K562 (cell line): ENCODE measurements around the gene PPP3CA. TPM values are rescaled to one million over a fixed set of nuclear protein-coding genes. Genes with fewer than 3 reads are reported as not detected.

Experiments
- ATAC-seq: fragments of 200-7000 bp; cut with Tn5 transposase; 3 replicates; pipeline ENCODE4 v1.9.1; 2020; ENCODE audit warnings: moderate library complexity
- BruUV-seq: library from RNA; stranded (reverse); fragments of 400-500 nt; replicated peaks from 2 replicates; lab custom pipeline; 2021; lab: Mats Ljungman, UMichigan
- CTCF ChIA-PET: fragments of 300-600 bp; formaldehyde crosslinking; extraction: SDS; loops from one replicate; lab custom pipeline; 2021; ENCODE audit warnings: low intra/inter-chr PET ratio; lab: Yijun Ruan, JAX
- POLR2A ChIA-PET: fragments of 300-600, 350-650 bp; sonication (Branson Sonifier 250); formaldehyde crosslinking; extraction: SDS; loops from one replicate; lab custom pipeline; 2021; ENCODE audit warnings: antibody characterized with exemption, inconsistent platforms; lab: Yijun Ruan, JAX
- DNase-seq, 4 experiments: peaks; one replicate each; pipeline versions ENCODE4 v3.0.0 to v3.0.0-alpha.2; 2011 to 2018; ENCODE audit warnings: low spot score in 3 of 4, mixed read lengths in 3 of 4; ENCODE audit errors: extremely low read depth in 1 of 4
- FAIRE-seq: peaks from 2 replicates; lab custom pipeline; 2011; peaks lifted over from hg19 to GRCh38; lab: Jason Lieb, UNC
- H2AFZ ChIP-seq: 2 replicates; pipeline ENCODE4 v1.6.0; 2011; ENCODE audit warnings: low read depth, low read length, control low read depth, inconsistent platforms
- H3K27ac ChIP-seq: fragments of 200-600 bp; 3 replicates; pipeline ENCODE4 v1.8.0; 2011; ENCODE audit warnings: low read depth, mild to moderate bottlenecking, control low read depth, inconsistent platforms, low read length, moderate library complexity, mixed read lengths; ENCODE audit errors: extremely low read depth
- H3K27me3 ChIP-seq, 2 experiments: fragments of 300-600 bp in 1 of 2; 2 replicates in 1 of 2; 3 replicates in 1 of 2; pipeline versions ENCODE4 v1.6.0 to v1.8.0; 2011; ENCODE audit warnings: inconsistent platforms in 2 of 2, low read length in 2 of 2, mild to moderate bottlenecking in 1 of 2, mixed read lengths in 1 of 2, moderate library complexity in 1 of 2; ENCODE audit not compliant: control insufficient read depth in 2 of 2, insufficient read depth in 2 of 2
- H3K36me3 ChIP-seq: fragments of 300-600 bp; 3 replicates; pipeline ENCODE4 v1.8.0; 2011; ENCODE audit warnings: mild to moderate bottlenecking, low read length, inconsistent platforms; ENCODE audit not compliant: control insufficient read depth, insufficient read depth
- H3K4me1 ChIP-seq, 2 experiments: fragments of 200-600 bp in 1 of 2; replicated peaks in 1 of 2; 2 replicates in 1 of 2; 3 replicates in 1 of 2; pipeline versions ENCODE4 v1.5.1 to v1.8.0; 2011; ENCODE audit warnings: inconsistent platforms in 2 of 2, low read length in 2 of 2, mild to moderate bottlenecking in 1 of 2, mixed read lengths in 1 of 2, moderate library complexity in 1 of 2; ENCODE audit not compliant: control insufficient read depth in 2 of 2, insufficient read depth in 2 of 2
- H3K4me2 ChIP-seq: 2 replicates; pipeline ENCODE4 v1.6.1; 2011; ENCODE audit warnings: low read length, control low read depth, inconsistent platforms, mixed read lengths; ENCODE audit not compliant: insufficient read depth
- H3K4me3 ChIP-seq: fragments of 200-600 bp; sonication (generic), shearing (Covaris generic); 2 replicates; pipeline ENCODE4 v1.5.1; 2016; ENCODE audit warnings: control low read depth, inconsistent platforms
- H3K79me2 ChIP-seq: fragments of 200-600 bp; 3 replicates; pipeline ENCODE4 v1.8.0; 2011; ENCODE audit warnings: low read length, inconsistent platforms; ENCODE audit not compliant: control insufficient read depth, insufficient read depth
- H3K9ac ChIP-seq, 2 experiments: 2 replicates each; pipeline versions ENCODE4 v1.6.0 to v1.6.1; 2011; ENCODE audit warnings: low read depth in 2 of 2, low read length in 2 of 2, control low read depth in 1 of 2, inconsistent platforms in 1 of 2, mild to moderate bottlenecking in 1 of 2, mixed read lengths in 1 of 2; ENCODE audit not compliant: insufficient read depth in 1 of 2
- H3K9me1 ChIP-seq: one replicate; pipeline ENCODE4 v1.6.0; 2011; ENCODE audit warnings: inconsistent platforms, mild to moderate bottlenecking, low read length, moderate library complexity; ENCODE audit not compliant: control insufficient read depth, insufficient read depth
- H3K9me3 ChIP-seq: replicated peaks from 2 replicates; pipeline ENCODE4 v1.5.1; 2011; ENCODE audit warnings: low read depth, low read length, inconsistent platforms; ENCODE audit not compliant: control insufficient read depth, insufficient read depth
- H4K20me1 ChIP-seq: replicated peaks from 2 replicates; pipeline ENCODE4 v1.6.1; 2011; ENCODE audit warnings: low read length, inconsistent platforms, mixed read lengths; ENCODE audit not compliant: control insufficient read depth, insufficient read depth
- CREB1 ChIP-seq, 2 experiments: sonication (generic) in 1 of 2; formaldehyde crosslinking in 1 of 2; IDR thresholded peaks; 2 replicates each; pipeline versions ENCODE4 v1.6.1 to v1.8.0; 2012 to 2022; ENCODE audit warnings: inconsistent platforms in 1 of 2, mild to moderate bottlenecking in 1 of 2, missing genetic modification reagents in 1 of 2, moderate library complexity in 1 of 2
- LCOR ChIP-seq: sonication (generic); formaldehyde crosslinking; IDR thresholded peaks from 2 replicates; pipeline ENCODE4 v1.8.0; 2022; ENCODE audit warnings: mild to moderate bottlenecking, missing genetic modification reagents
- RBM17 ChIP-seq: fragments of 200-400 bp; formaldehyde crosslinking; IDR thresholded peaks from 2 replicates; pipeline ENCODE4 v1.6.1; 2017; ENCODE audit warnings: low read depth, mild to moderate bottlenecking, low read length, borderline replicate concordance
- RBM34 ChIP-seq: fragments of 200-400 bp; formaldehyde crosslinking; IDR thresholded peaks from 2 replicates; pipeline ENCODE4 v1.6.1; 2018; ENCODE audit warnings: low read length, borderline replicate concordance; ENCODE audit not compliant: insufficient read depth
- ZC3H8 ChIP-seq: fragments of 450-650 bp; IDR thresholded peaks from 2 replicates; pipeline ENCODE4 v1.6.1; 2017
- ZNF224 ChIP-seq: sonication (generic); formaldehyde crosslinking; IDR thresholded peaks from 2 replicates; pipeline ENCODE4 v1.8.0; 2022; ENCODE audit warnings: mild to moderate bottlenecking, missing genetic modification reagents
- WGBS: fragments of 100-300 bp; shearing (Covaris generic); methylation state at CpG from one replicate; pipeline ENCODE4 v1.1.6; 2016; ENCODE audit warnings: low coverage, mixed read lengths; ENCODE audit not compliant: insufficient coverage; ENCODE audit errors: missing lambda C conversion rate; 5-methylcytosine and 5-hydroxymethylcytosine counted together
- in situ Hi-C: fragments of 300-500 bp; cut with MboI; formaldehyde crosslinking; loops from 4 replicates; pipeline ENCODE4 v1.15.0; 2018; ENCODE audit warnings: inconsistent platforms, mixed read lengths
- intact Hi-C: fragments of 100-400 bp; cut with micrococcal nuclease; formaldehyde crosslinking; loops from 2 replicates; pipeline ENCODE4 v1.14.2; 2022
- polyA plus RNA-seq, 8 experiments: library from polyadenylated mRNA; depleted of rRNA in 4 of 8; stranded (reverse) in 5 of 8; unstranded in 3 of 8; fragments of >200 nt; fragmentation: Nextera tagmentation in 2 of 8; fragmentation: Illumina TruSeq in 1 of 8; extraction: Ambion mirVana in 2 of 8; extraction: Trizol in 1 of 8; gene quantifications; 2 replicates each; pipeline versions ENCODE4 v1.2.1 to v1.2.3, GENCODE V29; 2011 to 2014; ENCODE audit warnings: inconsistent platforms in 1 of 8, missing spikeins in 1 of 8
- total RNA-seq, 7 experiments: library from RNA; depleted of rRNA in 6 of 7; stranded (reverse); fragments of >200 nt in 6 of 7; fragmentation: Illumina TruSeq in 2 of 7; extraction: Trizol in 2 of 7; gene quantifications; 2 replicates each; pipeline versions ENCODE4 v1.2.1 to v1.2.3, GENCODE V29; 2011 to 2021; ENCODE audit warnings: low replicate concordance in 1 of 7
- TF ChIP-seq, protein P1 (sequence below), 2 experiments: IDR thresholded peaks in 1 of 2; conservative IDR thresholded peaks in 1 of 2; 2 replicates each; pipeline ENCODE4 v1.6.1; 2016; ENCODE audit warnings: low read depth in 2 of 2, mild to moderate bottlenecking in 1 of 2, missing compliant biosample characterization in 1 of 2, missing genetic modification characterization in 1 of 2, moderate library complexity in 1 of 2
- TF ChIP-seq, protein P2 (sequence below): fragments of 450-650 bp; IDR thresholded peaks from 2 replicates; pipeline ENCODE4 v1.6.1; 2018; ENCODE audit not compliant: partially characterized antibody
- TF ChIP-seq, protein P3 (sequence below), 3 experiments: fragments of 200-800 bp in 1 of 3; sonication (Bioruptor generic) in 1 of 3; sonication (generic) in 1 of 3; formaldehyde crosslinking in 1 of 3; IDR thresholded peaks; 2 replicates each; pipeline versions ENCODE4 v1.6.1 to v1.8.0; 2016 to 2022; ENCODE audit warnings: mild to moderate bottlenecking in 2 of 3, missing compliant biosample characterization in 2 of 3, missing genetic modification characterization in 2 of 3, missing genetic modification reagents in 1 of 3
- TF ChIP-seq, protein P4 (sequence below): sonication (generic); formaldehyde crosslinking; IDR thresholded peaks from 2 replicates; pipeline ENCODE4 v1.8.0; 2022; ENCODE audit warnings: missing genetic modification reagents, mild to moderate bottlenecking, moderate library complexity, borderline replicate concordance

Gene PPP3CA
- total and polyA plus RNA-seq, 9 of the 15 experiments (the other 6 are each of a cell fraction or from before 2014, with no cell fraction given), result 0.94 to 3.2 (median 1.6) TPM

DNA sequence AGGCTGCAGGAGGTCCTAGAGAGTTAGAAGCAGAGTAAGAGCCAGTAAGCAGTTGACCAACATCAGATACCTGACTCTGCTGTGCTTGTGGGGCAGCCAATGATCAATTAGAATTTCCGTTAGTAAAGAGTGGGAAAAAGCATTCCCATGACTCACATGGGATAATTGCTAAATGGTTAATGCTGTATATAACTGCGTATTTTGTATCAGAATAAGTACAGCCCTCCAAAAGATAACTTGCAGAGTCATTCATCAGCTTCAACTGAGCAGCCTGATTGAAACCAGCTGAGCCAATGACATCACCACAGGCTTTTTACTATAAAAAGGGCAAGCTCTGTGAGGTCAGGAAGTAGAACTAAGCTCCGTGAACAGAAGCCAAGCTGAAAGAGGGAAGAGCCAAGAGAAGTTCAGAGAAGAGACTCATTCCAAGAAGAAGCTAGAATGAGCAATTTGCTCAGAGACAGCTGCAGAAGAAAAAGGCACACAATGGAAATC, 67.9 kb downstream of the PPP3CA start:
- Histone ChIP-seq H3K4me1 (no peaks in the 10 kb centered on the region), H3K4me3 (no peak overlapping the region), H3K9me3 (no peaks in the 10 kb centered on the region), H3K27me3 (no peaks in the 10 kb centered on the region), H3K9me1 (no peaks in the 10 kb centered on the region), H3K27ac (no peak overlapping the region), H3K36me3 (no peaks in the 10 kb centered on the region), H2AFZ (no peak overlapping the region), H3K9ac (no peak overlapping the region), H3K79me2 (no peaks in the 10 kb centered on the region), H4K20me1 (no peaks in the 10 kb centered on the region), H3K4me2 (no peak overlapping the region)
- no peak for ATAC-seq
- DNase-seq, result peak in 1 of 4 experiments; percentile 6
- intact Hi-C loops, result no loop called here
- in situ Hi-C loops, result no loop called here
- no peak for FAIRE-seq
- 2% methylated on average over 3 of the region's 3 CpGs for WGBS
- ChIA-PET POLR2A (no interaction called here), CTCF (no interaction called here)
- no TSS peak for BruUV-seq
- TF ChIP-seq, protein P1, sequence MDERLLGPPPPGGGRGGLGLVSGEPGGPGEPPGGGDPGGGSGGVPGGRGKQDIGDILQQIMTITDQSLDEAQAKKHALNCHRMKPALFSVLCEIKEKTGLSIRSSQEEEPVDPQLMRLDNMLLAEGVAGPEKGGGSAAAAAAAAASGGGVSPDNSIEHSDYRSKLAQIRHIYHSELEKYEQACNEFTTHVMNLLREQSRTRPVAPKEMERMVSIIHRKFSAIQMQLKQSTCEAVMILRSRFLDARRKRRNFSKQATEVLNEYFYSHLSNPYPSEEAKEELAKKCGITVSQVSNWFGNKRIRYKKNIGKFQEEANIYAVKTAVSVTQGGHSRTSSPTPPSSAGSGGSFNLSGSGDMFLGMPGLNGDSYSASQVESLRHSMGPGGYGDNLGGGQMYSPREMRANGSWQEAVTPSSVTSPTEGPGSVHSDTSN (CRISPR knock-in tag; IDR thresholded peaks at IDR 0.05; ENCODE audit: low read depth), result no peak
- TF ChIP-seq, protein P1 (tag; conservative IDR thresholded peaks at IDR 0.05; ENCODE audit: low read depth), result 0 out of 2 replicates have a peak, but pooled peaks have one; percentile 16
- no peak for TF ChIP-seq ZNF224 (CRISPR knock-in tag)
- TF ChIP-seq, protein P2, sequence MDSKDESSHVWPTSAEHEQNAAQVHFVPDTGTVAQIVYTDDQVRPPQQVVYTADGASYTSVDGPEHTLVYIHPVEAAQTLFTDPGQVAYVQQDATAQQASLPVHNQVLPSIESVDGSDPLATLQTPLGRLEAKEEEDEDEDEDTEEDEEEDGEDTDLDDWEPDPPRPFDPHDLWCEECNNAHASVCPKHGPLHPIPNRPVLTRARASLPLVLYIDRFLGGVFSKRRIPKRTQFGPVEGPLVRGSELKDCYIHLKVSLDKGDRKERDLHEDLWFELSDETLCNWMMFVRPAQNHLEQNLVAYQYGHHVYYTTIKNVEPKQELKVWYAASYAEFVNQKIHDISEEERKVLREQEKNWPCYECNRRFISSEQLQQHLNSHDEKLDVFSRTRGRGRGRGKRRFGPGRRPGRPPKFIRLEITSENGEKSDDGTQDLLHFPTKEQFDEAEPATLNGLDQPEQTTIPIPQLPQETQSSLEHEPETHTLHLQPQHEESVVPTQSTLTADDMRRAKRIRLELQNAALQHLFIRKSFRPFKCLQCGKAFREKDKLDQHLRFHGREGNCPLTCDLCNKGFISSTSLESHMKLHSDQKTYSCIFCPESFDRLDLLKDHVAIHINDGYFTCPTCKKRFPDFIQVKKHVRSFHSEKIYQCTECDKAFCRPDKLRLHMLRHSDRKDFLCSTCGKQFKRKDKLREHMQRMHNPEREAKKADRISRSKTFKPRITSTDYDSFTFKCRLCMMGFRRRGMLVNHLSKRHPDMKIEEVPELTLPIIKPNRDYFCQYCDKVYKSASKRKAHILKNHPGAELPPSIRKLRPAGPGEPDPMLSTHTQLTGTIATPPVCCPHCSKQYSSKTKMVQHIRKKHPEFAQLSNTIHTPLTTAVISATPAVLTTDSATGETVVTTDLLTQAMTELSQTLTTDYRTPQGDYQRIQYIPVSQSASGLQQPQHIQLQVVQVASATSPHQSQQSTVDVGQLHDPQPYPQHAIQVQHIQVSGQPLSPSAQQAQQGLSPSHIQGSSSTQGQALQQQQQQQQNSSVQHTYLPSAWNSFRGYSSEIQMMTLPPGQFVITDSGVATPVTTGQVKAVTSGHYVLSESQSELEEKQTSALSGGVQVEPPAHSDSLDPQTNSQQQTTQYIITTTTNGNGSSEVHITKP, result no peak
- TF ChIP-seq, protein P3, sequence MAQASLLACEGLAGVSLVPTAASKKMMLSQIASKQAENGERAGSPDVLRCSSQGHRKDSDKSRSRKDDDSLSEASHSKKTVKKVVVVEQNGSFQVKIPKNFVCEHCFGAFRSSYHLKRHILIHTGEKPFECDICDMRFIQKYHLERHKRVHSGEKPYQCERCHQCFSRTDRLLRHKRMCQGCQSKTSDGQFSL (CRISPR knock-in tag; IDR thresholded peaks at IDR 0.05), result no peak
- TF ChIP-seq, protein P3 (tag; IDR thresholded peaks at IDR 0.05), result no peak
- no peak; the same call in 1 of the 2 replicates for TF ChIP-seq LCOR (CRISPR knock-in tag)
- TF ChIP-seq ZC3H8, result no peak
- no peak for TF ChIP-seq RBM17
- no peak for TF ChIP-seq RBM34
- TF ChIP-seq, protein P4, sequence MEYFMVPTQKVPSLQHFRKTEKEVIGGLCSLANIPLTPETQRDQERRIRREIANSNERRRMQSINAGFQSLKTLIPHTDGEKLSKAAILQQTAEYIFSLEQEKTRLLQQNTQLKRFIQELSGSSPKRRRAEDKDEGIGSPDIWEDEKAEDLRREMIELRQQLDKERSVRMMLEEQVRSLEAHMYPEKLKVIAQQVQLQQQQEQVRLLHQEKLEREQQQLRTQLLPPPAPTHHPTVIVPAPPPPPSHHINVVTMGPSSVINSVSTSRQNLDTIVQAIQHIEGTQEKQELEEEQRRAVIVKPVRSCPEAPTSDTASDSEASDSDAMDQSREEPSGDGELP (CRISPR knock-in tag), result peak; percentile 27; the same call in 1 of the 2 replicates
- TF ChIP-seq CREB1 (IDR thresholded peaks at IDR 0.05), result no peak
- TF ChIP-seq CREB1 (CRISPR knock-in tag; IDR thresholded peaks at IDR 0.05), result peak; percentile 34; the same call in 1 of the 2 replicates
